Measurements from ENCODE around the gene CHD5. TPM values are rescaled to one million over a fixed set of nuclear protein-coding genes. Genes with fewer than 3 reads are reported as not detected.

CHD5 gene
- polyA plus RNA-seq, 1 donor (not counting 4 experiments of a cell fraction or from before 2014, with no cell fraction given) = 0.07 TPM

DNA sequence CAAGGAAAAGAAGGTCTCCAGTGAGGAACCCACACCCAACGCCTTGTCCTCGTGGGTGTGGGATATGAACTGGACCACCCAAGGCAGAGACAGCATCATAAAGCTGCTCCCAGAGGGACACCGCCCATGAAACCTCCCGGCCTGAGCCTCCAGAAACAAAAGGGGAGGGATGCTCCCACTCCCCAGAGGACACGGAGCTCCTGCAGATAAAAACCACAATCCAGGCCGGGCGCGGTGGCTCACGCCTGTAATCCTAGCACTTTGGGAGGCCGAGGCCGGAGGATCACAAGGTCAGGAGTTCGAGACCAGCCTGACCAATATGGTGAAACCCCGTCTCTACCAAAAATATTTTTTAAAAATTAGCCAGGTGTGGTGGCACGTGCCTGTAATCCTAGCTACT lies 66.4 kb downstream of the CHD5 start:
- Histone ChIP-seq H3K9me1 (ENCODE audit: control insufficient read depth, extremely low read depth, insufficient read depth, low read length) (no peaks in the 10 kb centered on the region), H3K4me2 (ENCODE audit: control insufficient read depth, extremely low read depth, insufficient read depth, low read depth, low read length) (no peak overlapping the region), H3K27ac (ENCODE audit: control insufficient read depth, insufficient read depth, low read length) (no peak overlapping the region), H3K9me3 (ENCODE audit: control insufficient read depth, low read depth, low read length) (peaks cover 2% of the 10 kb centered on the region), H3K36me3 (ENCODE audit: control insufficient read depth in 2 of 2, extremely low read depth in 1 of 2, insufficient read depth in 2 of 2, low read length in 2 of 2) (no peaks in the 10 kb centered on the region), H4K20me1 (ENCODE audit: control insufficient read depth, extremely low read depth, insufficient read depth, low read length) (no peaks in the 10 kb centered on the region), H3K4me3 (ENCODE audit: control insufficient read depth in 2 of 3, extremely low read depth in 1 of 3, insufficient read depth in 2 of 3, low read depth in 1 of 3, low read length in 3 of 3) (no peak overlapping the region), H3K79me2 (ENCODE audit: control insufficient read depth, insufficient read depth, low read length) (no peaks in the 10 kb centered on the region), H2AFZ (ENCODE audit: control insufficient read depth, low read length) (no peak overlapping the region), H3K27me3 (ENCODE audit: control insufficient read depth, extremely low read depth, insufficient read depth, low read length) (peaks cover 12% of the 10 kb centered on the region), H3K4me1 (ENCODE audit: control insufficient read depth, extremely low read depth, insufficient read depth, low read length) (no peaks in the 10 kb centered on the region), H3K9ac (ENCODE audit: control insufficient read depth, extremely low read depth, insufficient read depth, low read length) (no peak overlapping the region)
- dilution Hi-C loops (cut with MboI; ENCODE audit: extremely low pct_ligation_motif_present, low sequenced_read_pairs) = no loop called here
- FAIRE-seq (no peak), DNase-seq (ENCODE audit: low read depth, low spot score) (no peak)
- TF ChIP-seq EZH2 (IDR thresholded peaks at IDR 0.05; ENCODE audit: low read length) = no peak
- TF ChIP-seq, protein P1, sequence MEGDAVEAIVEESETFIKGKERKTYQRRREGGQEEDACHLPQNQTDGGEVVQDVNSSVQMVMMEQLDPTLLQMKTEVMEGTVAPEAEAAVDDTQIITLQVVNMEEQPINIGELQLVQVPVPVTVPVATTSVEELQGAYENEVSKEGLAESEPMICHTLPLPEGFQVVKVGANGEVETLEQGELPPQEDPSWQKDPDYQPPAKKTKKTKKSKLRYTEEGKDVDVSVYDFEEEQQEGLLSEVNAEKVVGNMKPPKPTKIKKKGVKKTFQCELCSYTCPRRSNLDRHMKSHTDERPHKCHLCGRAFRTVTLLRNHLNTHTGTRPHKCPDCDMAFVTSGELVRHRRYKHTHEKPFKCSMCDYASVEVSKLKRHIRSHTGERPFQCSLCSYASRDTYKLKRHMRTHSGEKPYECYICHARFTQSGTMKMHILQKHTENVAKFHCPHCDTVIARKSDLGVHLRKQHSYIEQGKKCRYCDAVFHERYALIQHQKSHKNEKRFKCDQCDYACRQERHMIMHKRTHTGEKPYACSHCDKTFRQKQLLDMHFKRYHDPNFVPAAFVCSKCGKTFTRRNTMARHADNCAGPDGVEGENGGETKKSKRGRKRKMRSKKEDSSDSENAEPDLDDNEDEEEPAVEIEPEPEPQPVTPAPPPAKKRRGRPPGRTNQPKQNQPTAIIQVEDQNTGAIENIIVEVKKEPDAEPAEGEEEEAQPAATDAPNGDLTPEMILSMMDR (optimal IDR thresholded peaks at IDR 0.05 in 1 of 3, IDR thresholded peaks at IDR 0.05 in 1 of 3, conservative IDR thresholded peaks at IDR 0.05 in 1 of 3; ENCODE audit: extremely low read depth in 1 of 3, insufficient read depth in 2 of 3, low read length in 3 of 3) = no peak

DNA sequence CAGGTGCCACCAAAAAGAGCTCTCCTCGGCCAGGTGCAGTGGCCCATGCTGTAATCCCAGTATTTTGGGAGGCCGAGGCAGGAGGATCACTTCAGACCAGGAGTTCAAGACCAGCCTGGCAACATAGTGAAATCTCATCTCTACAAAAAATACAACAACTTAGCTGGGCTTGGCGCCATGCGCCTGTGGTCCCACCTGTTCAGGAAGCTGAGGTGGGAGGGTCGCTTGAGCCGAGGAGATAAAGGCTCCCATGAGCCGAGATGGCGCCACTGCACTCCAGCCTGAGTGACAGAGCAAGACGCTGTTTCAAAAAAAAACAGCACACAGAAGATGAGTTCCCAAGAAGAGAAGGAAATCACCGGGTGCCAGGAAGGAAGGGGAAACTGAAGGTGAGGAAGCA lies 67.0 kb downstream of the CHD5 start:
- Histone ChIP-seq H2AFZ (ENCODE audit: control insufficient read depth, low read length) (no peak overlapping the region), H3K9ac (ENCODE audit: control insufficient read depth, extremely low read depth, insufficient read depth, low read length) (no peak overlapping the region), H3K4me2 (ENCODE audit: control insufficient read depth, extremely low read depth, insufficient read depth, low read depth, low read length) (no peak overlapping the region), H3K27ac (ENCODE audit: control insufficient read depth, insufficient read depth, low read length) (no peak overlapping the region), H3K9me1 (ENCODE audit: control insufficient read depth, extremely low read depth, insufficient read depth, low read length) (no peaks in the 10 kb centered on the region), H3K36me3 (ENCODE audit: control insufficient read depth in 2 of 2, extremely low read depth in 1 of 2, insufficient read depth in 2 of 2, low read length in 2 of 2) (no peaks in the 10 kb centered on the region), H3K79me2 (ENCODE audit: control insufficient read depth, insufficient read depth, low read length) (no peaks in the 10 kb centered on the region), H3K9me3 (ENCODE audit: control insufficient read depth, low read depth, low read length) (peaks cover 2% of the 10 kb centered on the region), H4K20me1 (ENCODE audit: control insufficient read depth, extremely low read depth, insufficient read depth, low read length) (no peaks in the 10 kb centered on the region), H3K27me3 (ENCODE audit: control insufficient read depth, extremely low read depth, insufficient read depth, low read length) (peaks cover 12% of the 10 kb centered on the region), H3K4me1 (ENCODE audit: control insufficient read depth, extremely low read depth, insufficient read depth, low read length) (no peaks in the 10 kb centered on the region), H3K4me3 (ENCODE audit: control insufficient read depth in 2 of 3, extremely low read depth in 1 of 3, insufficient read depth in 2 of 3, low read depth in 1 of 3, low read length in 3 of 3) (no peak overlapping the region)
- DNase-seq (ENCODE audit: low read depth, low spot score) (no peak), FAIRE-seq (no peak)
- dilution Hi-C loops (cut with MboI; ENCODE audit: extremely low pct_ligation_motif_present, low sequenced_read_pairs) = no loop called here
- TF ChIP-seq, protein P1 (optimal IDR thresholded peaks at IDR 0.05 in 1 of 3, IDR thresholded peaks at IDR 0.05 in 1 of 3, conservative IDR thresholded peaks at IDR 0.05 in 1 of 3; ENCODE audit: extremely low read depth in 1 of 3, insufficient read depth in 2 of 3, low read length in 3 of 3) = no peak
- no peak for TF ChIP-seq EZH2 (IDR thresholded peaks at IDR 0.05; ENCODE audit: low read length)

Measured in keratinocyte (primary cell).